ENCODE measurements around the gene STX18.

The STX18 gene

GRCh38 chr4:4390515-4391240 lies 151.2 kb downstream of the STX18 start:
- intact Hi-C loops (cut with DNase I) = no loop called here
- peak in 3 of 10 donors; percentile 55 to 67 (median 64) for DNase-seq

- intact Hi-C loops (cut with DNase I) = no loop called here
- peak in 3 of 10 donors; percentile 28 to 57 (median 48) for DNase-seq
Measured at GRCh38 chr4:4390046-4390445, 151.8 kb downstream of the STX18 start.

GRCh38 chr4:4388836-4389575 lies 152.8 kb downstream of the STX18 start:
- peak in 2 of 10 donors; percentile 56 to 72 for DNase-seq
- intact Hi-C loops (cut with DNase I) = no loop called here

- peak in 1 of 10 donors; percentile 7 for DNase-seq
- intact Hi-C loops (cut with DNase I) = no loop called here
Measured at GRCh38 chr4:4388311-4388790, 153.5 kb downstream of the STX18 start.

- DNase-seq = peak in 5 of 10 donors; percentile 42 to 89 (median 85)
- intact Hi-C loops (cut with DNase I) = no loop called here
Measured at GRCh38 chr4:4387531-4388310, 154.1 kb downstream of the STX18 start.

GRCh38 chr4:4386736-4387392 lies 155.0 kb downstream of the STX18 start, which contains the start of gene NSG1:
Gene NSG1 (plus strand): TSS chr4:4387102. CDS start chr4:4387630, 528 bp downstream.
- peak in 9 of 10 donors; percentile 42 to 96 (median 72) for DNase-seq
- intact Hi-C loops (cut with DNase I) = no loop called here

GRCh38 chr4:4386296-4386735 lies 155.5 kb downstream of the STX18 start:
- DNase-seq = peak in 7 of 10 donors; percentile 33 to 93 (median 50)
- intact Hi-C loops (cut with DNase I) = no loop called here

GRCh38 chr4:4385729-4386295 lies 156.0 kb downstream of the STX18 start:
- peak in 1 of 10 donors; percentile 56 for DNase-seq
- intact Hi-C loops (cut with DNase I) = no loop called here

GRCh38 chr4:4384837-4385236 lies 157.0 kb downstream of the STX18 start:
- peak in 1 of 10 donors; percentile 74 for DNase-seq
- intact Hi-C loops (cut with DNase I) = no loop called here

- intact Hi-C loops (cut with DNase I) = no loop called here
Measured at GRCh38 chr4:4383085-4383484, 158.8 kb downstream of the STX18 start.

GRCh38 chr4:4379540-4380087 lies 162.2 kb downstream of the STX18 start:
- intact Hi-C loops (cut with DNase I) = no loop called here
- DNase-seq = no peak

More at GRCh38 chr4:4383085-4383484, 158.8 kb downstream of the STX18 start:
- peak in 1 of 10 donors; percentile 17 for DNase-seq

GRCh38 chr4:4377732-4378460 lies 164.0 kb downstream of the STX18 start:
- intact Hi-C loops (cut with DNase I) = no loop called here
- DNase-seq = no peak

GRCh38 chr4:4377191-4377590 lies 164.7 kb downstream of the STX18 start:
- DNase-seq = peak in 1 of 10 donors; percentile 42
- intact Hi-C loops (cut with DNase I) = no loop called here

GRCh38 chr4:4376074-4376473 lies 165.8 kb downstream of the STX18 start:
- no peak for DNase-seq

GRCh38 chr4:4374388-4375098 lies 167.3 kb downstream of the STX18 start:
- intact Hi-C loops (cut with DNase I) = no loop called here

More at GRCh38 chr4:4376074-4376473, 165.8 kb downstream of the STX18 start:
- intact Hi-C loops (cut with DNase I) = no loop called here

More at GRCh38 chr4:4374388-4375098, 167.3 kb downstream of the STX18 start:
- no peak for DNase-seq

Measured in posterior cingulate gyrus (tissue), 11 donors.